Coronary artery (tissue), 2 donors: ENCODE measurements around the gene PPARGC1A.

Experiments used
- DNase-seq: peaks from one replicate; pipeline ENCODE4 v3.0.0-alpha.2; 2017; ENCODE audit warnings: low spot score
- H3K27ac ChIP-seq, 2 donors: fragments of 200-600 bp; sonication (generic); one replicate each; pipeline ENCODE4 v1.5.1; 2016 to 2019
- H3K4me3 ChIP-seq: fragments of 200-600 bp; sonication (generic); 2 replicates; pipeline ENCODE4 v1.5.1; 2016; ENCODE audit warnings: mild to moderate bottlenecking, moderate library complexity
- TF ChIP-seq, protein P1 (sequence below): fragments of 200-600 bp; sonication (generic); IDR thresholded peaks from one replicate; pipeline ENCODE4 v1.5.1; 2019; ENCODE audit warnings: antibody characterized with exemption

Gene PPARGC1A

DNA sequence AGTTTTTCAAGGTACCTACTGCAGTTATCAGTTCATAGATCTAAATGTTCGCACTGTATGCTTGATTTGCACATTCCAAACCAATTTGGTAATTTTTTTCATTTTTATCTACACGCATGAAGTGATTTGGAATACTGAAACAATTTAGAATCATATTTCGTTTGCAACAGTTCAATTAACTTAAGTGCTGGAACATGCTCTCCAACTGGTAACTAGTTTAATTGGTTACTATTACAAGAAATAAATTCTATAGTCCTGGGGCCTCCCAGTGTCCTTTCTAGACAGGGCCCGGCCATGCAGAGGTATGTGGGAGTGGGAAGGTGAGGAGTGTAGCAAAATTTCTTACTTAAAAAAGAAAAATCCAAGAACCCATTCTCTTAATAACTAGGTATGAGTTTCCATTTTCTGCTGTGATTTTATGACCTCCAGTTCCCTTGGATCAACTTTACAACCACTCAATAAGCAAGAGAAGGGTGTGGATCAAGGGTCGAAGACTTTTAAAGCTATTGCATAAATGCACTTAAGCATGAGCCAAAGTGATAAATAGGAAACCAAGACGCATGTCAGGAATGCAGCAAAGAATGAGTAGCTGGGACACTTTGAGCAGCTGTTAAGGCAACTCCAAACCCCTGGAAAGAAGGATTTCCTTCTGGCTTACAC, 106.9 kb downstream of the PPARGC1A start:
- Histone ChIP-seq H3K27ac (no peak overlapping the region), H3K4me3 (no peak overlapping the region)
- TF ChIP-seq, protein P1, sequence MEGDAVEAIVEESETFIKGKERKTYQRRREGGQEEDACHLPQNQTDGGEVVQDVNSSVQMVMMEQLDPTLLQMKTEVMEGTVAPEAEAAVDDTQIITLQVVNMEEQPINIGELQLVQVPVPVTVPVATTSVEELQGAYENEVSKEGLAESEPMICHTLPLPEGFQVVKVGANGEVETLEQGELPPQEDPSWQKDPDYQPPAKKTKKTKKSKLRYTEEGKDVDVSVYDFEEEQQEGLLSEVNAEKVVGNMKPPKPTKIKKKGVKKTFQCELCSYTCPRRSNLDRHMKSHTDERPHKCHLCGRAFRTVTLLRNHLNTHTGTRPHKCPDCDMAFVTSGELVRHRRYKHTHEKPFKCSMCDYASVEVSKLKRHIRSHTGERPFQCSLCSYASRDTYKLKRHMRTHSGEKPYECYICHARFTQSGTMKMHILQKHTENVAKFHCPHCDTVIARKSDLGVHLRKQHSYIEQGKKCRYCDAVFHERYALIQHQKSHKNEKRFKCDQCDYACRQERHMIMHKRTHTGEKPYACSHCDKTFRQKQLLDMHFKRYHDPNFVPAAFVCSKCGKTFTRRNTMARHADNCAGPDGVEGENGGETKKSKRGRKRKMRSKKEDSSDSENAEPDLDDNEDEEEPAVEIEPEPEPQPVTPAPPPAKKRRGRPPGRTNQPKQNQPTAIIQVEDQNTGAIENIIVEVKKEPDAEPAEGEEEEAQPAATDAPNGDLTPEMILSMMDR = no peak
- no peak for DNase-seq

DNA sequence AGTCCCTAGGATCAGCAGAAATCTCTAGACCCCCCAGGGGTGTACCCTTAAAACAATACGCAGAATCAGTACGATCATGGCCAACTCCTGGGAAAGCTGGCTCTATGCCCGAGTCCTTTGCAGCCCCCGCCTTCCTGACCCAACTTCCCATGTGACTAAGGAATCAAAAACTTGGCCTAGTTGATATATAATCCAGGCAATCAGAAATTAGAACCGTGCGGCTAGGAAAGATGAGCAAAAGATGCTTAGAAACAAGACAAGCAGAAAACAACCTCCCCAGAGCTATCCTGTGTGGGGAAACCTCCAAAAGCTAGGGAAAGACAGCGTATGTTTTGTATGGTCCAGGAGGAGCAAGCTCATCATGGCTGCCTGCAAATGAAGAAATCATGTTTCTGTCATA, 110.0 kb downstream of the PPARGC1A start:
- Histone ChIP-seq H3K27ac (no peak overlapping the region), H3K4me3 (no peak overlapping the region)
- TF ChIP-seq, protein P1 = no peak
- no peak for DNase-seq

DNA sequence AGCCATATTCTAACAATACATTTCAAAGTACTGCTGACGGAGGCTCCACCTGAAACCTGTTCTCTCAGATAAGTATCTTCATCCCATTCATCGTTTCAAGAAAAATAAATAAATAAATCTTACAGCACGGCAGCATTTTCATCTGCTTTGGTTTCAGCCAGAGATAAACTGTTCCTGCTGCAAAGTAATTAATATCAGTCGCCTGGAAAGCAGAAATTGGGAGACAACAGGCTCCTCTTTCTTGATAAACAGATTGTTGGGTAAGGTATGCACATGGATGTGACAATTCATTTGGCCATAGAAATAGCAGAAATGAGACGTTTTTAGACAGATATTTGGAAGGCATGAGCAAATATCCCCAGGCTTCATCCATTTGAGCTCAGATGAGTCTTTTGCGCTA, 110.4 kb downstream of the PPARGC1A start:
- TF ChIP-seq, protein P1 = no peak
- no peak overlapping the region for H3K27ac ChIP-seq

DNA sequence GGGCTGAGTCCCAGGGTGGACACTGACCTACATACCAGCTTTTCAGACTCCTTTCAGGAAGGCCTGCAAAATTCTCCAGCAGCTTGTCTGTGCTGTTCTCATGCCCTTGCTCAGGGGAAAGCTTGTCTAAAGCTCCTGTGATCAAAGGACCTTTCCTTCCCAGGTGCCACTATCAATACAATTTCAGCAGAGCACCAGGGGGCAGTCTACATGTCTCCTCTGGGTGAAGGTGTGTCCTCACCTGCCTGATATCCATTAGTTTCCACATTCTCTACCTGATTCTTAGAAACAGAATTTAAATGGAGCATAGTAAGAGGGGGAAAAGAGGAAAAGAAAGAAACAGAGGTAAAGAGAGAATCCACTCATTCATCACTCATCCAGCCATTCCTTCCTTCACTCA, 114.2 kb downstream of the PPARGC1A start:
- Histone ChIP-seq H3K4me3 (no peak overlapping the region), H3K27ac (no peak overlapping the region)
- TF ChIP-seq, protein P1 = no peak
- no peak for DNase-seq

More for the DNA sequence above, 110.4 kb downstream of the PPARGC1A start:
- H3K4me3 ChIP-seq = no peak overlapping the region
- DNase-seq = no peak

DNA sequence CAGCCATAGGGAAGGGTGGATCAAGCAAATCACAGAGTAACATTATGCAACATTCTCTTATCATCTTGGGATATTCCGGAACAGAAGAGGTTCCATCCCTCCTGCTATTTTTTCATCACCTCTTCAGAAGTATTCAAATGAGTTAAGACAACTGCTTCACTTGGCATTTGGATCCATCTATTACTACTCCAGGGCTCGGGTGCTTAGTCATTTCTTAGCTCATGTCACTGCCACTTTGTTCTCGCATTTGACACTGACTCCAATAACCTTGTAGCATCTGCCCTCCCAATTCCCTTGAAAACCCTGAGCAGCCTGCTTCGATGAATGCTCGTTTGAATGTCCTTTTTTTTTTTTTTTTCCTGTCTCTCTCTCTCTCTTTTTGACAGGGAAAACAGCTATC, 114.9 kb downstream of the PPARGC1A start:
- DNase-seq = no peak
- TF ChIP-seq, protein P1 = no peak
- H3K27ac ChIP-seq = no peak overlapping the region
- H3K4me3 ChIP-seq = no peak overlapping the region

DNA sequence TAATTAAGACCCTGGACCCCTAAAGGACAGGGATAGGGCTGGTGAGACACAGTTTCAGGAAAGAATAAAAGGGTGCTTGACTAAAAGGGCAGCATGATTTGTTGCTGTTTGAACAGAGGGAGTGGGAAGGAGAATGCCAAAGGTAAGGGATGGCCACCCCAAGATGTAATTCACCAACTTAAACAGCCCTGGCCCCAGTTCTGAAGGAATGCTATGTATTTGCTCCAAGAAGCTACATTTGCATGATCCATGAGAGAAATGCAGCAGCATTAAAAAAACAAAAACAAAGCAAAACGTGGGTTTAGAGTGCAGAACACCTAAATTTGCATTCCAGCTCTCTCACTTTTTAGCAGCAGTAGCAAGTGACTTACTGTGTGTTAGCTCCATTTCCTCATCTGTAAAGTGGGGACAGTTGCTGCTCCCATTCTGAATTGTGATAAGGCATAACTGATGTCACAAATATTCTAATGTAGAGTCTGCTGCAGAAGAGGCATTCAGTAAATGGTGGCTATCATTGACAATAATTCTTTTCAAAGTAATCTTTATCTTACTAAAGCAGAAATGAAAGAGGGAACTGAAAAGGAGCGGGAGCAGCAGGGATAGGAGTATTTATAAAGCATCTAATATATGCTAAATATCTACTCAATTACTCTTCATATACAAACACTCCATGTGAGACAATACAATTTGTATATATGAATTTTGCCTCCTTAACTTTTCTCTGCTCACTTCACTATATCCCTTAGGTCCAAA, 115.8 kb downstream of the PPARGC1A start:
- TF ChIP-seq, protein P1 = no peak
- H3K27ac ChIP-seq = no peak overlapping the region
- no peak for DNase-seq
- H3K4me3 ChIP-seq = no peak overlapping the region

- H3K4me3 ChIP-seq = no peak overlapping the region
- no peak overlapping the region for H3K27ac ChIP-seq
- TF ChIP-seq, protein P1 = no peak
- no peak for DNase-seq
Observed at GRCh38 chr4:23770011-23770410, 119.8 kb downstream of the PPARGC1A start.
